Measurements from ENCODE around the gene BRCA1. TPM values are rescaled to one million over a fixed set of nuclear protein-coding genes. Genes with fewer than 3 reads are reported as not detected.
A peak's percentile ranks its signal among the peaks of the same experiment; 100 is the strongest.

The BRCA1 gene
- total RNA-seq, 1 donor = 44.6 TPM

DNA sequence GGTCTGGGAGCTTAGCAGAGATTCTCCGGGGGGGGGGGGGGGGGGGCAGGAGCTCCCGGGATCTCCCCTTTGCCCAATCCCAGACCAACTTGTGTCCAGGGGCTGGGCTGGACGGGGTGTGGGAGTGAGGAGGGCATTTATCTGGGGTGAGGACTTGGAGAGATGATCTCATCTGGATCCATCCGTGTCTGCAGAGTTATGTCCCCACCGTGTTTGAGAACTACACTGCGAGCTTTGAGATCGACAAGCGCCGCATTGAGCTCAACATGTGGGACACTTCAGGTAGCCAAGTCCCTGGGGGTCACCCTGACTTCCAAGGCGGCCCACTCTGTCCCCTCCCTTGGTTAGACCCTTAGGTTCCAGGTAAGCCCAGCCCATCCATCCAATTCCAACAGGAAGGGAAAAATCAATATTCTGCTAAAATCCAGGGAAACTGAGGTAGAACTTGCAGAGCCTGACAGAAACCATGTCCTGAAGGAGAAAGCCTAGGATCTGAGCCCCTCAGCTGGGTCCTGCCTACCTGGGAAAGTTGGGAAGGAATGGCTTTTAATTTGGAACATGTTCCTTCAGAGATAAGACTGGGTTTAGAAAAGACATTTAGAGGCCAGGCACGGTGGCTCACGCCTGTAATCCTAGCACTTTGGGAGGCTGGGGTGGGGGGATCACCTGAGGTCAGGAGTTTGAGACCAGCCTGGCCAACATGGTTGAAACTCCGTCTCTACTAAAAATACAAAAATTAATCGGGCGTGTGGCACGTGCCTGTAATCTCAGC is 99.2 kb downstream of the BRCA1 start:
- TF ChIP-seq CTCF (IDR thresholded peaks at IDR 0.05; ENCODE audit: insufficient read depth, low read length) = no peak
- H3K4me3 ChIP-seq (ENCODE audit: low read depth, low read length) = no peak overlapping the region
- DNase-seq (ENCODE audit: low read depth) = no peak

GRCh38 chr17:43025290-43025657 is 99.9 kb downstream of the BRCA1 start:
- no peak for DNase-seq (ENCODE audit: low read depth)
- peak overlapping the region; percentile 51 for H3K4me3 ChIP-seq (ENCODE audit: low read depth, low read length)

GRCh38 chr17:43024407-43025289 is 100.5 kb downstream of the BRCA1 start, which contains the start of gene RND2:
Gene RND2 (plus strand): TSS chr17:43025231. CDS start chr17:43025348, 117 bp downstream.
- peak; percentile 85 for TF ChIP-seq CTCF (IDR thresholded peaks at IDR 0.05; ENCODE audit: insufficient read depth, low read length)
- peak within 1 kb of the TSS; percentile 69 for H3K4me3 ChIP-seq (ENCODE audit: low read depth, low read length)
- DNase-seq (ENCODE audit: low read depth) = peak; percentile 95

More at GRCh38 chr17:43025290-43025657, 99.9 kb downstream of the BRCA1 start:
- TF ChIP-seq CTCF (IDR thresholded peaks at IDR 0.05; ENCODE audit: insufficient read depth, low read length) = no peak

DNA sequence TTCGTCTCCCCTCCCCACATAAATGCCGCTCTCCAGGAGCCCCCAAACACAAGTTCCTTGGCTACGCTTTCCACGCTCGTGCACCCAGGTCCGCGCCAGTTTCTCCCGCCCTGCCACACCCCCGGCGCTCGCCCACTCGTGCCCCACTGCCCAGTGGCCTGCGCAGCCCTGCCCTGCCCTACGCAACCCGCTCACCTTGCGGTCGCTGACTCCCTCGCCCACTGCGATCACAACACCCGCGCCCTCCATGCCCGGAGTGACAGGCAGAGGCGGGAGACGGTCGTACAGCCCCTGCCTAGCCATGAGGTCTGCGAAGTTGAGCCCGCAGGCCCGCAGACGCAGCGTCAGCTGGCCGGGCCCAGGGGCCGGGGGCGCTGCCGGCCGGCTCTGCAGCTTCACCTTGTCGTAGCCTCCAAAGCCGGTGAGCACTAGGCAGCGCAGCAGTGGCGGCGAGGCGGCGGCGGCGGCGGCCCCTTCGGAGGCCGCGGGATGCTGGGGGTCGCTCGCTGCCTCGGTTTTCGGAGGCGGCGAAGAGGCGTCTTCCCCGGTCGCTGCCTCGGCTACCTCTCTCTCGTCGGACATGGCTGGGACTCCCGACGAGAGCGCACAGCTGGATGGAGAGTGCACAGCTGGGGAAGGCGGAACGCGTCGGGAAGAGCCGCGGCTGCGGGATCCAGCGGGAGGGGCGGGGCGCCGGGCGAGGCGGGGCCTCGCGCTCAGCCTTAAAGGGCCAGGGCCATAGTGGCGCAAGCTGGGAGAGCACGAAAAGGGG is 103.2 kb downstream of the BRCA1 start, which contains the start of gene VAT1:
Gene VAT1 (minus strand): TSS at position 645 of the 772 bp plus-strand sequence. CDS start 63 bp downstream, at position 582.
- peak; percentile 73 for DNase-seq (ENCODE audit: low read depth)

GRCh38 chr17:43020789-43021740 is 104.1 kb downstream of the BRCA1 start:
- DNase-seq (ENCODE audit: low read depth) = peak; percentile 88
- no peak for TF ChIP-seq CTCF (IDR thresholded peaks at IDR 0.05; ENCODE audit: insufficient read depth, low read length)
- peak overlapping the region; percentile 99 for H3K4me3 ChIP-seq (ENCODE audit: low read depth, low read length)

More for the DNA sequence above, 103.2 kb downstream of the BRCA1 start, which contains the start of gene VAT1:
- no peak for TF ChIP-seq CTCF (IDR thresholded peaks at IDR 0.05; ENCODE audit: insufficient read depth, low read length)
- H3K4me3 ChIP-seq (ENCODE audit: low read depth, low read length) = peak within 1 kb of the TSS; percentile 99

All from fibroblast of the aortic adventitia (primary cell).